ENCODE measurements around the gene SLC4A1AP. TPM values are rescaled to one million over a fixed set of nuclear protein-coding genes. Genes with fewer than 3 reads are reported as not detected.

Gene SLC4A1AP, protein sequence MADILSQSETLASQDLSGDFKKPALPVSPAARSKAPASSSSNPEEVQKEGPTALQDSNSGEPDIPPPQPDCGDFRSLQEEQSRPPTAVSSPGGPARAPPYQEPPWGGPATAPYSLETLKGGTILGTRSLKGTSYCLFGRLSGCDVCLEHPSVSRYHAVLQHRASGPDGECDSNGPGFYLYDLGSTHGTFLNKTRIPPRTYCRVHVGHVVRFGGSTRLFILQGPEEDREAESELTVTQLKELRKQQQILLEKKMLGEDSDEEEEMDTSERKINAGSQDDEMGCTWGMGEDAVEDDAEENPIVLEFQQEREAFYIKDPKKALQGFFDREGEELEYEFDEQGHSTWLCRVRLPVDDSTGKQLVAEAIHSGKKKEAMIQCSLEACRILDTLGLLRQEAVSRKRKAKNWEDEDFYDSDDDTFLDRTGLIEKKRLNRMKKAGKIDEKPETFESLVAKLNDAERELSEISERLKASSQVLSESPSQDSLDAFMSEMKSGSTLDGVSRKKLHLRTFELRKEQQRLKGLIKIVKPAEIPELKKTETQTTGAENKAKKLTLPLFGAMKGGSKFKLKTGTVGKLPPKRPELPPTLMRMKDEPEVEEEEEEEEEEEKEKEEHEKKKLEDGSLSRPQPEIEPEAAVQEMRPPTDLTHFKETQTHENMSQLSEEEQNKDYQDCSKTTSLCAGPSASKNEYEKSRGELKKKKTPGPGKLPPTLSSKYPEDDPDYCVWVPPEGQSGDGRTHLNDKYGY
- 10 to 100 TPM; 18.0 to 18.2 TPM for total RNA-seq

DNA sequence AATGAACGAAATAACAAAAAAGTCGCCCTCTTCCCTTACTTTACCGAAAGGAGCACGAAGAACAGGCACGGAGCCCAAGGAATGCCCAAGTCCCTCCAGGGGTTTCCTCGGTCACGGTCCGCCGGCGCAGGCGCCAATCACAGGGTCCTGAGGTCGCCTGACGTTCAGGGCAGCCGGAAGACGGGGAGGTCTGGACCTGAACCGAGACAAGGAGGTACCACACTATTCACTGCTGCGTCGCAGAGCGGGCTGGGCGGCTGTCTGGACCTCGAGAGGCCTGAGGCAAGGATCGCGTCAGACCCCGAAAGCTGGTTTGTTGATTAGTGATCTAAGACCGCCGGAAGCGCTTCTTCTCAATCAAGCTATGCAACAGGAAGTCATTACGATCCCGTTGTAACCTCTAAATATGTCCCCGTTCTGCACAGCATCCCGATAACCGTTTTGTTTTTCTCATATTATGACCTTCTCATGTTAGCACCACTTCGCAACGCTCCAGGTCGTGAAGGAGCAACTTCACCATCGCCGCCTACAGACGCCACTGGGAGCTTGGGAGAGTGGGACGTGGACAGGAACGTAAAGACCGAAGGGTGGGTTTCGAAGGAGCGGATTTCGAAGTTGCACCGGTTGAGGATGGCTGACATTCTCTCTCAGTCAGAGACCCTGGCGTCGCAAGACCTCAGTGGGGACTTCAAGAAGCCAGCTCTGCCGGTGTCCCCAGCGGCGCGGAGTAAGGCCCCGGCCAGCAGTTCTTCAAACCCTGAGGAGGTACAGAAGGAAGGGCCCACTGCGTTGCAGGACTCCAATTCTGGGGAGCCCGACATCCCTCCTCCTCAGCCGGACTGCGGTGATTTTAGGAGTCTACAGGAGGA is at the start of gene SLC4A1AP, which contains the start of gene SUPT7L:
TSS of gene SLC4A1AP (plus strand) at position 605 of the 869 bp plus-strand sequence. CDS start at position 631, 26 bp downstream.
TSS of gene SUPT7L (minus strand) at position 330 of the 869 bp plus-strand sequence. CDS start 1,422 bp downstream, outside the sequence.
- Histone ChIP-seq H3K27me3 (no peaks in the 10 kb centered on the region), H3K4me1 (peaks cover 3 to 33% of the 10 kb centered on the region in 2 donors), H3K9me3 (no peaks in the 10 kb centered on the region), H3K27ac (peak within 1 kb of the TSS; percentile 84 to 92), H3K36me3 (peaks cover 43% of the 10 kb centered on the region), H3K4me3 (peak within 1 kb of the TSS; percentile 75 to 80)
- DNase-seq (ENCODE audit: low spot score), result peak; percentile 76
- TF ChIP-seq, protein P1, sequence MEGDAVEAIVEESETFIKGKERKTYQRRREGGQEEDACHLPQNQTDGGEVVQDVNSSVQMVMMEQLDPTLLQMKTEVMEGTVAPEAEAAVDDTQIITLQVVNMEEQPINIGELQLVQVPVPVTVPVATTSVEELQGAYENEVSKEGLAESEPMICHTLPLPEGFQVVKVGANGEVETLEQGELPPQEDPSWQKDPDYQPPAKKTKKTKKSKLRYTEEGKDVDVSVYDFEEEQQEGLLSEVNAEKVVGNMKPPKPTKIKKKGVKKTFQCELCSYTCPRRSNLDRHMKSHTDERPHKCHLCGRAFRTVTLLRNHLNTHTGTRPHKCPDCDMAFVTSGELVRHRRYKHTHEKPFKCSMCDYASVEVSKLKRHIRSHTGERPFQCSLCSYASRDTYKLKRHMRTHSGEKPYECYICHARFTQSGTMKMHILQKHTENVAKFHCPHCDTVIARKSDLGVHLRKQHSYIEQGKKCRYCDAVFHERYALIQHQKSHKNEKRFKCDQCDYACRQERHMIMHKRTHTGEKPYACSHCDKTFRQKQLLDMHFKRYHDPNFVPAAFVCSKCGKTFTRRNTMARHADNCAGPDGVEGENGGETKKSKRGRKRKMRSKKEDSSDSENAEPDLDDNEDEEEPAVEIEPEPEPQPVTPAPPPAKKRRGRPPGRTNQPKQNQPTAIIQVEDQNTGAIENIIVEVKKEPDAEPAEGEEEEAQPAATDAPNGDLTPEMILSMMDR (IDR thresholded peaks at IDR 0.05), result peak in 1 of 2 donors; percentile 12

DNA sequence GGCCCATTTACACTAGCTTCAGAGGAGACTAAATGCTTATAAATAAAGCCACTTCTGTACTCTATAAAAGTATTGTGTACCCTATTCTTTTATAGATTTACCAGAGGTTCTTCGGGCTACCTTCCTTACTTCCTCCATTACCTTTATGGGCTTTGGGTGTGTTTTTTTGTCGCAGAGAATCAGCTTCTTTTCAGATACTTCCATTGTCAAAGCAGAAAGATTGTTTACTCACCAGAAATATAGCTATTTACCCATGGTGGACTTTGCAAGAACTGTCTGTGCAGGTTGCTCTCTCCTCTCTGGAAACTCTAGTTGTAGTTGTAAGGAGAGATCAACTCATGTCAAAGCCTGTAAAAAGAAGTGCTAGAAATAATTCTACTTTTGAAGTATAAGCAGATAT is 49.7 kb upstream of the SLC4A1AP start:
- H3K27me3 ChIP-seq, result no peaks in the 10 kb centered on the region
- no peak overlapping the region for H3K4me3 ChIP-seq
- DNase-seq (ENCODE audit: low spot score), result no peak
- TF ChIP-seq, protein P1 (IDR thresholded peaks at IDR 0.05), result no peak
- no peaks in the 10 kb centered on the region for H3K4me1 ChIP-seq
- H3K36me3 ChIP-seq, result peaks cover 53% of the 10 kb centered on the region
- no peak overlapping the region for H3K27ac ChIP-seq
- no peaks in the 10 kb centered on the region for H3K9me3 ChIP-seq

DNA sequence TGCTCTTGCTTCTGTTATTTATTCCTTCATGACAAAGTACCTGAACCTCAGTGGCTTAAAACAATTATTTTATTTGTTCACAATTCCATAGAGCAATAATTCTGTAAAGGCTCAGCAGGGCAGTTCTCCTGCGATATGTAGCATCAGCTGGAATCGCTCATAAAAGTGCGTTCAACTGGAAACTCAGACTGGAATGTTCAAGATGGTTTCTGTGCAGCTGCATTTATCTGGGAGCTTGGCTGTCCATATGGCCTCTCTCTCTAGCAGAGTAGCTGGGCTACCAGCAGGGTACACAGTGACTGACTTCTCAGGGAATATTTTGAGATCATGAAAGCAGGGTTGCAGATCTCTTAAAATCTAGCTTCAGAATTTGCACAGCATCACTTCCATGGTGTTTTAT is 48.4 kb upstream of the SLC4A1AP start:
- H3K27ac ChIP-seq, result no peak overlapping the region
- TF ChIP-seq, protein P1 (IDR thresholded peaks at IDR 0.05), result no peak
- no peak overlapping the region for H3K4me3 ChIP-seq
- H3K27me3 ChIP-seq, result no peaks in the 10 kb centered on the region
- DNase-seq (ENCODE audit: low spot score), result no peak
- no peaks in the 10 kb centered on the region for H3K4me1 ChIP-seq
- peaks cover 50% of the 10 kb centered on the region for H3K36me3 ChIP-seq
- no peaks in the 10 kb centered on the region for H3K9me3 ChIP-seq

DNA sequence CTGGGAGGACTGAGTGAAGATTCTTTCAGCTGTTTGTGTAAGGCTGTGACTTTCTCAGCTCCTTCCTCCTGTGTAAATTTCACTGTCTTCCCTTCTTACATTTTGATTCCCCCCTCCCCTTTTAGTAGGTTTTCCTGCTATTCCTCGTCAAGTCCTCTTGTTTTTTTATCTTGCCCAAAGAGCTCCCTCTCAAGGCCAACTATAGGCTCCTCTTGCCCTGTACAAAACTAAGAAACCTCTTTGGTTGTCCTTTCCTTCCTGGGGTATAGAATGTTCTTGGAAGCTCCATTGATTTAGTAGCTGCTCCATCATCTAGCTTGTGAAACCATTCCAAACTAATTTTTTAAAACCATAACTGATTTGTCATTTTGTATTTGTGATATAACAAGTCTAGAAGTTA is 42.2 kb upstream of the SLC4A1AP start:
- Histone ChIP-seq H3K4me1 (no peaks in the 10 kb centered on the region), H3K4me3 (no peak overlapping the region), H3K27me3 (no peaks in the 10 kb centered on the region), H3K36me3 (peaks cover 64% of the 10 kb centered on the region), H3K27ac (no peak overlapping the region), H3K9me3 (no peaks in the 10 kb centered on the region)
- TF ChIP-seq, protein P1 (IDR thresholded peaks at IDR 0.05), result no peak
- no peak for DNase-seq (ENCODE audit: low spot score)

DNA sequence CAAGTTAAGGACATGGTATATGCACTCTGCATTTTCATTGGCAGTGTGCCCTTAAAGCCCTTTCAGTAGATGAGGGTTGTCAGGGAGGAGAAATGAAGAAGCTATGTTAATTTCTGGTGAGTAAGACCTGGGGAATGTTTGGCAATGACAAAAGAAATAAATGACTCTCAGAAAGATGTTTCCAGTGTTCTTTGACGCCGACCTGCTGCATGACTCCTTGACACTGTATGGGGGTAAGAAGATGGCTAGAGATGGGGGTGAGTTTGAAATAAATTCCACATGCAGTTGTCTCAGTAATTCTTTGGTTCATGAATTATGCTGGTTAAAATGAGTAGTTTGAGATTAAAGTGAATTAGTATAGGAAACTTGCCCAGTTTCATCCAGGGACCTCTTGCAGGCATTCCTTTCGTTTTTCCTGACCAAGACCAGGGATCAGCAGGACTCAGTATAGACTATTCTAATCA is 40.7 kb upstream of the SLC4A1AP start:
- Histone ChIP-seq H3K36me3 (peaks cover 50% of the 10 kb centered on the region), H3K4me1 (peaks cover 0 to 6% of the 10 kb centered on the region in 2 donors)
- TF ChIP-seq, protein P1 (IDR thresholded peaks at IDR 0.05), result no peak

More for the DNA sequence above, 40.7 kb upstream of the SLC4A1AP start:
- Histone ChIP-seq H3K27ac (no peak overlapping the region), H3K4me3 (no peak overlapping the region), H3K9me3 (no peaks in the 10 kb centered on the region), H3K27me3 (no peaks in the 10 kb centered on the region)
- DNase-seq (ENCODE audit: low spot score), result no peak
